ENCODE measurements around the gene RYR3.

GRCh38 chr15:33866101-33866737 lies 555.5 kb downstream of the RYR3 start:
- TF ChIP-seq CTCF (IDR thresholded peaks at IDR 0.05; ENCODE audit: insufficient read depth, low read length, poor library complexity, severe bottlenecking), result no peak
- TF ChIP-seq EZH2phosphoT487 (conservative IDR thresholded peaks at IDR 0.05; ENCODE audit: low read length), result no peak

Measured in SU-DHL-6 (cell line).